ENCODE results near the gene RIMS1. TPM values are rescaled to one million over a fixed set of nuclear protein-coding genes. Genes with fewer than 3 reads are reported as not detected.

The RIMS1 gene
- total RNA-seq, 1 experiment from 2014 or later: 0.51 TPM

DNA sequence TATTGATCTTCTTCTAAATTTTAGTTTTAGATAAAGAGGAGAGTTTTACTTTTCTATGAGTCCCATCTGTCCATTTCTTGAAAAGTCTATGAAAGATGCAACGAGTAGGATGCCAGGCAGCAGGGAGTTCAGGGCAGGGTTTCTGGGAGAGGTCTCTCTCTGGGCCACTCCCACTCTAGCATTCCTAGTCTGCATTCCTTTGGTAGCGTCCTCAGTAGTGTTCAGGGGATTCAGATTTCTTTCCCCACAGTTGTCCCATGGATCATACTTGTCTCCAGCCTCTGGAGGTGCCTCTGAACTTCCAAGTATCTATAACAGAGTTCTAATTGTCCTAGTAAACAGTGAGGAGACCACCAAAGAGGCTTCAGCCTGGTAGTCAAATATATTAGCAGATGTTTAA, 225.3 kb downstream of the RIMS1 start:
- CTCF ChIA-PET: no interaction called here
- POLR2A ChIA-PET (ENCODE audit: unreplicated experiment): no interaction called here

DNA sequence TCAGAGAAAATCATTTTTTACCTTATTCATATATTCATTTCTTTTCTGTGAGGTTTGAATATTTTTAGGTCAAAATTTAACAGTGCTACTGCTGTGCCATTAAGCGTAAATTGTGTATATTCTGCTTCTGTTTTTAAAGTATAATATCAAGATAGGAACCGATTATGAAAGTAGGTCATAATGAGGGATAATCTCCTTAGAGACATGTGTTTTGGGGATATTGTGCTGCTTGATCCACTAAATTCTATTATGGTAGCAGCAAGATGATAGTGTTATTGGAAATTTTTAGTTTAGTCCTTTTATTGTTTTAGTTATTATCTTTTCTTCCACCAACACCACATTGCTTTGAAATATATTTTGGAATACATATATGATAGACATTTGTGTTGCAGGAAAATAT, 244.0 kb downstream of the RIMS1 start:
- H4K20me1 ChIP-seq (ENCODE audit: low read length): no peaks in the 10 kb centered on the region
- BruUV-seq (replicated peaks): no TSS peak
- ChIA-PET CTCF (no interaction called here), POLR2A (ENCODE audit: unreplicated experiment) (no interaction called here)
- TF ChIP-seq EZH2phosphoT487 (IDR thresholded peaks at IDR 0.05; ENCODE audit: borderline replicate concordance, low read length) (no peak), EZH2 (IDR thresholded peaks at IDR 0.05; ENCODE audit: low read length, unreplicated experiment) (no peak)
- TF ChIP-seq, protein P1, sequence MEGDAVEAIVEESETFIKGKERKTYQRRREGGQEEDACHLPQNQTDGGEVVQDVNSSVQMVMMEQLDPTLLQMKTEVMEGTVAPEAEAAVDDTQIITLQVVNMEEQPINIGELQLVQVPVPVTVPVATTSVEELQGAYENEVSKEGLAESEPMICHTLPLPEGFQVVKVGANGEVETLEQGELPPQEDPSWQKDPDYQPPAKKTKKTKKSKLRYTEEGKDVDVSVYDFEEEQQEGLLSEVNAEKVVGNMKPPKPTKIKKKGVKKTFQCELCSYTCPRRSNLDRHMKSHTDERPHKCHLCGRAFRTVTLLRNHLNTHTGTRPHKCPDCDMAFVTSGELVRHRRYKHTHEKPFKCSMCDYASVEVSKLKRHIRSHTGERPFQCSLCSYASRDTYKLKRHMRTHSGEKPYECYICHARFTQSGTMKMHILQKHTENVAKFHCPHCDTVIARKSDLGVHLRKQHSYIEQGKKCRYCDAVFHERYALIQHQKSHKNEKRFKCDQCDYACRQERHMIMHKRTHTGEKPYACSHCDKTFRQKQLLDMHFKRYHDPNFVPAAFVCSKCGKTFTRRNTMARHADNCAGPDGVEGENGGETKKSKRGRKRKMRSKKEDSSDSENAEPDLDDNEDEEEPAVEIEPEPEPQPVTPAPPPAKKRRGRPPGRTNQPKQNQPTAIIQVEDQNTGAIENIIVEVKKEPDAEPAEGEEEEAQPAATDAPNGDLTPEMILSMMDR (conservative IDR thresholded peaks at IDR 0.05; ENCODE audit: low read depth, low read length): no peak
- no peak overlapping the region for H3K9ac ChIP-seq (ENCODE audit: low read length)
- no peaks in the 10 kb centered on the region for H3K9me2 ChIP-seq (replicated peaks; ENCODE audit: low read length)
- H3K4me2 ChIP-seq (ENCODE audit: low read length): no peak overlapping the region
- no peak overlapping the region for H3K27ac ChIP-seq (ENCODE audit: low read length)
- no peaks in the 10 kb centered on the region for H3K4me1 ChIP-seq (ENCODE audit: insufficient read depth, low read length)
- H3K9me3 ChIP-seq (ENCODE audit: low read length): no peaks in the 10 kb centered on the region
- no peak overlapping the region for H2AFZ ChIP-seq (ENCODE audit: low read length)
- no peaks in the 10 kb centered on the region for H3F3A ChIP-seq (ENCODE audit: low read length, unreplicated experiment)
- peaks cover 2% of the 10 kb centered on the region; the same call in 1 of the 2 replicates for H3K27me3 ChIP-seq (ENCODE audit: low read length)
- DNase-seq (no peak), ATAC-seq (no peak)
- H3K79me2 ChIP-seq (ENCODE audit: low read length): no peaks in the 10 kb centered on the region
- intact Hi-C loops (cut with micrococcal nuclease): no loop called here
- no peak overlapping the region for H3K4me3 ChIP-seq (ENCODE audit: low read length)
- no peaks in the 10 kb centered on the region for H3K36me3 ChIP-seq (ENCODE audit: low read depth, low read length)

More for the DNA sequence above, 225.3 kb downstream of the RIMS1 start:
- H3K27ac ChIP-seq (ENCODE audit: low read length): no peak overlapping the region
- no peaks in the 10 kb centered on the region for H3F3A ChIP-seq (ENCODE audit: low read length, unreplicated experiment)
- no peaks in the 10 kb centered on the region for H3K4me1 ChIP-seq (ENCODE audit: insufficient read depth, low read length)
- no peaks in the 10 kb centered on the region for H4K20me1 ChIP-seq (ENCODE audit: low read length)
- DNase-seq (no peak), ATAC-seq (no peak)
- no peak overlapping the region for H3K4me3 ChIP-seq (ENCODE audit: low read length)
- TF ChIP-seq EZH2phosphoT487 (IDR thresholded peaks at IDR 0.05; ENCODE audit: borderline replicate concordance, low read length) (no peak), EZH2 (IDR thresholded peaks at IDR 0.05; ENCODE audit: low read length, unreplicated experiment) (no peak)
- TF ChIP-seq, protein P1 (conservative IDR thresholded peaks at IDR 0.05; ENCODE audit: low read depth, low read length): no peak
- intact Hi-C loops (cut with micrococcal nuclease): no loop called here
- H3K79me2 ChIP-seq (ENCODE audit: low read length): no peaks in the 10 kb centered on the region
- no peaks in the 10 kb centered on the region for H3K27me3 ChIP-seq (ENCODE audit: low read length)
- no TSS peak for BruUV-seq (replicated peaks)
- H3K9ac ChIP-seq (ENCODE audit: low read length): no peak overlapping the region
- H2AFZ ChIP-seq (ENCODE audit: low read length): no peak overlapping the region
- no peaks in the 10 kb centered on the region for H3K9me3 ChIP-seq (ENCODE audit: low read length)
- no peaks in the 10 kb centered on the region for H3K9me2 ChIP-seq (replicated peaks; ENCODE audit: low read length)
- no peaks in the 10 kb centered on the region for H3K36me3 ChIP-seq (ENCODE audit: low read depth, low read length)
- no peak overlapping the region for H3K4me2 ChIP-seq (ENCODE audit: low read length)

DNA sequence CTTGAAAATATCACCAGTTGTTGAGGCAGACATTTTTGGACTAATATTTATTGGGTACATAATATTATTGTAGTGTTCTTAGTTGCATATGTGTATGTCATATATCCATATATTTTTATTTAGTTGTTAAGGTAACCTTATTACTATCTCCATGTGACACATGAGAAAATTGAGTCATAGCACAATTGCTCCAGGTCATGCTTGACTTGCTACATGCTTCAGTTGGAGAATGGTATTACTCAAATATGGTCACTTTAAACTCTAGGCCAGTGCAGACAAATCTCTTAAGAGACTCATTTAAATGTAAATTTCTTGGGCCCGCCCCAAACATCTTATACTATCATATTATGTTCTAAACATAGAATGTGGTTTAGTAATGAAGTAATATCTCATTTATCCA, 246.1 kb downstream of the RIMS1 start:
- H3K36me3 ChIP-seq (ENCODE audit: low read depth, low read length): no peaks in the 10 kb centered on the region
- no peaks in the 10 kb centered on the region for H3K9me3 ChIP-seq (ENCODE audit: low read length)
- no TSS peak for BruUV-seq (replicated peaks)
- H3K4me3 ChIP-seq (ENCODE audit: low read length): no peak overlapping the region
- ChIA-PET CTCF (no interaction called here), POLR2A (ENCODE audit: unreplicated experiment) (no interaction called here)
- no peaks in the 10 kb centered on the region for H3K9me2 ChIP-seq (replicated peaks; ENCODE audit: low read length)
- no peaks in the 10 kb centered on the region for H3F3A ChIP-seq (ENCODE audit: low read length, unreplicated experiment)
- intact Hi-C loops (cut with micrococcal nuclease): no loop called here
- H4K20me1 ChIP-seq (ENCODE audit: low read length): no peaks in the 10 kb centered on the region
- no peak for TF ChIP-seq EZH2phosphoT487 (IDR thresholded peaks at IDR 0.05; ENCODE audit: borderline replicate concordance, low read length)
- no peak for TF ChIP-seq EZH2 (IDR thresholded peaks at IDR 0.05; ENCODE audit: low read length, unreplicated experiment)
- TF ChIP-seq, protein P1 (conservative IDR thresholded peaks at IDR 0.05; ENCODE audit: low read depth, low read length): no peak
- H3K27me3 ChIP-seq (ENCODE audit: low read length): peaks cover 6% of the 10 kb centered on the region; the same call in 1 of the 2 replicates
- no peak overlapping the region for H3K27ac ChIP-seq (ENCODE audit: low read length)
- no peaks in the 10 kb centered on the region for H3K79me2 ChIP-seq (ENCODE audit: low read length)
- no peak for ATAC-seq
- DNase-seq: peak; percentile 16
- H3K4me1 ChIP-seq (ENCODE audit: insufficient read depth, low read length): no peaks in the 10 kb centered on the region
- H3K4me2 ChIP-seq (ENCODE audit: low read length): no peak overlapping the region
- H2AFZ ChIP-seq (ENCODE audit: low read length): no peak overlapping the region
- H3K9ac ChIP-seq (ENCODE audit: low read length): no peak overlapping the region

All from PC-3 (cell line).